ENCODE measurements around the gene STPG3.
A peak's percentile ranks its signal among the peaks of the same experiment; 100 is the strongest.
"Not testable (repeated sequence)": the region's sequence is repeated elsewhere in the genome, so short reads cannot be mapped to it uniquely, and the experiment has no call there.

STPG3 gene

DNA sequence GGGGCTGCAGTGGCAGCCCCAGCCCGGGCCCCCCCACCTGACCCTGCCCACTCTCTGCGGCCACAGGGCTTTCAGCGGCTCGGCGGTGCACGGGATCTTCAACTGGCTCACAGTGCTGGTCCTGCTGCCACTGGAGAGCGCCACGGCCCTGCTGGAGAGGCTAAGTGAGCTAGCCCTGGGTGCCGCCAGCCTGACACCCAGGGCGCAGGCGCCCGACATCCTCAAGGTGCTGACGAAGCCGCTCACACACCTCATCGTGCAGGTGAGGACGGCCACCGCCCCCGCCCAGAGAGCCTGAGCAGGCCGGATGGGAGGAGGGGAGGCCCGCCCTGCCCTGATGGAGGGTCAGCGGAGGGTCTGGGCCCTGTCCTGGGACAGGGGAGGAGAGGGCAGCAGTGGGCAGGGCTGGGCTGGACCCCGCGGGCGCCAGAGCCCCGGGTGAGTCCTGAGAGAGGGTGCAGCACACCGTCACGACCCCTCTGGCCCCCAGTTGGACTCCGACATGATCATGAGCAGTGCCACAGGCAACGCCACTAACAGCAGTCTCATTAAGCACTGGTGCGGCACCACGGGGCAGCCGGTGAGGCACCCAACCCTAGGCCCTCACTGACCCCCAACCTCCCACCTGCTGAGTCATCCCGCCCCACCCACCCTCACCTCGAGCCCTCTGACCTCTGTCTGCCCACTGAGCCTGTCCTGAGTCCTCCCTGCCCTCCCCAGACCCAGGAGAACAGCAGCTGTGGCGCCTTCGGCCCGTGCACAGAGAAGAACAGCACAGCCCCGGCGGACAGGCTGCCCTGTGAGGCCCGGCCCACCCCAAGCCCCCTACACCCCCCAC is 17.7 kb upstream of the STPG3 start:
- DNase-seq (ENCODE audit: low read depth in 2 of 2) = no peak

DNA sequence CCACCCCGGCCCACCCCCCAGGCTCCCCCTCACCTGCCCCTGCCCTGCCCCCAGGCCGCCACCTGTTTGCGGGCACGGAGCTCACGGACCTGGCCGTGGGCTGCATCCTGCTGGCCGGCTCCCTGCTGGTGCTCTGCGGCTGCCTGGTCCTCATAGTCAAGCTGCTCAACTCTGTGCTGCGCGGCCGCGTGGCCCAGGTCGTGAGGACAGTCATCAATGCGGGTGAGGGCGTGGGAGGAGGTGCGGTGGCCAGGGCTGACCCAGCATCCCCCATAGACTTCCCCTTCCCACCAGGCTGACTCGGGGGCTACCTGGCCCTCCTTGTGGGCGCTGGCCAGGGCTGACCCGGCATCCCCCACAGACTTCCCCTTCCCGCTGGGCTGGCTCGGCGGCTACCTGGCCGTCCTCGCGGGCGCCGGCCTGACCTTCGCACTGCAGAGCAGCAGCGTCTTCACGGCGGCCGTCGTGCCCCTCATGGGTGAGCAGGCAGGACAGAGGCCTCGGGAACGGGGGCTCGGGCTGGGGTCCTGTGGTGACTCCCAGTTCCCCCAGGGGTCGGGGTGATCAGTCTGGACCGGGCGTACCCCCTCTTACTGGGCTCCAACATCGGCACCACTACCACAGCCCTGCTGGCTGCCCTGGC is 16.9 kb upstream of the STPG3 start:
- DNase-seq (ENCODE audit: low read depth in 2 of 2) = no peak

GRCh38 chr9:137234758-137235423 is 16.2 kb upstream of the STPG3 start:
- DNase-seq (ENCODE audit: low read depth in 2 of 2) = no peak

GRCh38 chr9:137235424-137236237 is 15.5 kb upstream of the STPG3 start:
- DNase-seq (ENCODE audit: low read depth in 2 of 2) = no peak

DNA sequence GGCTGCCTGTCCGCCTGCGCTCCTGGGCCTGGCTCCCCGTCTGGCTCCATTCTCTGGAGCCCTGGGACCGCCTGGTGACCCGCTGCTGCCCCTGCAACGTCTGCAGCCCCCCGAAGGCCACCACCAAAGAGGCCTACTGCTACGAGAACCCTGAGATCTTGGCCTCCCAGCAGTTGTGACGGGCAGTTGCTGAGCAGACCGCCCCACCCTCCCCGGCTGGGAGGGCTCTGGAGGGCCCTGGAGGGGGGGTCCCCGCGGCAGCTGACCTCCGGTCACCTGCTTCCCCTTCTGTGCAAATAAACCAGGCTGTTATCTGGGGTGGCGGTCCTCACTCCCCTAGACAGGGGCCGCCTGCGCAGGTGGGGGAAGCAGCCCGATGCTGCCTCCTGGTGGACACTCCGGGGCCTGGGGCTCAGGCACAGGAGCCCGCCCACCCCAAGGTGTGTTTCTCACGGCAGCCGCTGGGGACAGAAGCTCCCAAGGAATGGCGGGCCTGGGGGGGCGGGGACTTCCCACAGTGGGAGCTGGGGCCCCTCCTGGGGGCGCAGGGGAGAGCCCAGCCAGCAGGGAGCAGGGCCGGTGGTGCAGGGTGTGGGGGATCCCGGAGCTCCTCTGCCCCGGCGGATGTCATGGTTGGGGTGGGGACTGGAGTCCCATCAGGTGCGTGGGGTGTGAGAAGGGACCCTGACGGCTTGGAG is 14.7 kb upstream of the STPG3 start:
- DNase-seq (ENCODE audit: low read depth in 2 of 2) = peak; percentile 76 to 88

- no peak for DNase-seq (ENCODE audit: low read depth in 2 of 2)
Measured at GRCh38 chr9:137236936-137237421, 14.1 kb upstream of the STPG3 start.

DNA sequence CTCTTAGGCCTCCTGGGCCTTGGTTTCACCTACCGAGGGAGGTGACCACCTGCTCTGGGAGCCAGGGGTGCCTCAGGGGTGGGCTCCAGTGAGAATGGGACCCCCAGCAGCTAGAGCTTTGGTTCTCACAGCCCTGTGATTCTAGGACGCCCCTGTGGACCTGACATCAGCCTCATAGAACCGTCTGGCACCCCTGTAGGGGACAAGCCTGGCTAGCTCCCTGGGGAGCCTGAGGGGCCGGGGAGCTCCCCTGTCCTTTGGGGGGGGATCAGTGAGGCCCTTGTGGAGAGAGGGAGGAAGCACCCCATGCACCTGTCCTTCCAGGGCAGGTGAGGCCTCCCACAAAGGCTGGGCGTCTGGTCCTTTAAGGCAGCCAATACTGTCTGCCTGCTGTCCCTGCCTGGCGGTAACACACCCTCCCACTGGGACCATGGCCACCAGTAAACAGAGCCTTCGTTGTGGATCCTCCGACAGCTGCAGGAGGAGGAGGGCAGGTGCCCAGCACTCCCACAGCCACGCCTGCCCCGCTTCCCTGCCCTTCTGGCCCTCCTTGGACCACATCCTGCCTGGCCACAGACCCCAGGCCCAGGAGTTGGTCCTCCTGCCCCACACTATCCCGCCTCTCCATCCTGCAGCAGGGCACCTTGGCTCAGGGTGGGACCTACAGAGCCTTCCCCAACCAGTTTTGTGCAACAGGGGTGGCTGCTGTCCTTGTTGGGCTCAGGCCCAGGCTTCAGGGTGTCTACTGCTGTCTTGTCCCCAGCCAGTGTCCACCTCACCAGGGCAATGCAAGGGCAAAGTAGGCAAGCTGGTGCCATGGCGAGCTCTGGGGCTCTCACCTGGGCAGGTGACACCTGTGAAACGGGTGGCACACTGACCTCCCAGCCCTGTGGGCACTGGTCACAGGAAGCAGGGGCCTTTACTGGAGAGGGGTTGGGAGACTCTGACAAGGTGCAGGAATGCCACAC is 13.0 kb upstream of the STPG3 start:
- no peak for DNase-seq (ENCODE audit: low read depth in 2 of 2)

DNA sequence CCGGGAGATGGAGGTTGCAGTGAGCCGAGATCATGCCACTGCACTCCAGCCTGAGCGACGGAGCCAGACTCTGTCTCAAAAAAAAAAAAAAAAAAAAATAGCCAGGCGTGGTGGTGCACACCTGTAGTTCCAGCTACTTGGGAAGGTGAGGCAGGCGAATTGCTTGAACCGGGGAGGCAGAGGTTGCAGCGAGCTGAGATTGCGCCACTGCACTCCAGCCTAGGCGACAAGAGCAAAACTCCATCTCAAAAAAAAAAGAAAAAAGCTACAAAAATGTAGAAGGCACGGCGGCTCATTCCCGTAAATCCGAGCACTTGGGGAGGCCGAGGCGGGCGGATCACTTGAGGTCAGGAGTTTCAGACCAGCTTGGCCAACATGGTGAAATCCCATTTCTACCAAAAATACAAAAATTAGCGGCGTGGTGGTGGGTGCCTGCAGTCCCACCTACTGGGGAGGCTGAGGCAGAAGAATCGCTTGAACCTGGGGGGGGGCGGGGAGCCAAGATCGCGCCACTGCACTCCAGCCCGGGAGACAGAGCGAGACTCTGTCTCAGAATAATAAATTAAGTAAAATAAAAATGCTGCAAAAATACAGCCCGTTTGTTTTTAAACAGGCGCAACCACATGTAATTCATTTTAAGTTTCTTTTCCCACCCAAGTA is 11.4 kb upstream of the STPG3 start:
- DNase-seq (ENCODE audit: low read depth in 2 of 2) = not testable (repeated sequence)

GRCh38 chr9:137240318-137240840 is 10.7 kb upstream of the STPG3 start:
- DNase-seq (ENCODE audit: low read depth in 2 of 2) = peak in 1 of 2 donors; percentile 48

- DNase-seq (ENCODE audit: low read depth in 2 of 2) = peak; percentile 95 to 98
Measured at GRCh38 chr9:137240841-137241489, 10.1 kb upstream of the STPG3 start, which contains the start of gene TUBB4B. Gene TUBB4B (plus strand): TSS chr9:137241287. CDS start chr9:137241361, 74 bp downstream.

DNA sequence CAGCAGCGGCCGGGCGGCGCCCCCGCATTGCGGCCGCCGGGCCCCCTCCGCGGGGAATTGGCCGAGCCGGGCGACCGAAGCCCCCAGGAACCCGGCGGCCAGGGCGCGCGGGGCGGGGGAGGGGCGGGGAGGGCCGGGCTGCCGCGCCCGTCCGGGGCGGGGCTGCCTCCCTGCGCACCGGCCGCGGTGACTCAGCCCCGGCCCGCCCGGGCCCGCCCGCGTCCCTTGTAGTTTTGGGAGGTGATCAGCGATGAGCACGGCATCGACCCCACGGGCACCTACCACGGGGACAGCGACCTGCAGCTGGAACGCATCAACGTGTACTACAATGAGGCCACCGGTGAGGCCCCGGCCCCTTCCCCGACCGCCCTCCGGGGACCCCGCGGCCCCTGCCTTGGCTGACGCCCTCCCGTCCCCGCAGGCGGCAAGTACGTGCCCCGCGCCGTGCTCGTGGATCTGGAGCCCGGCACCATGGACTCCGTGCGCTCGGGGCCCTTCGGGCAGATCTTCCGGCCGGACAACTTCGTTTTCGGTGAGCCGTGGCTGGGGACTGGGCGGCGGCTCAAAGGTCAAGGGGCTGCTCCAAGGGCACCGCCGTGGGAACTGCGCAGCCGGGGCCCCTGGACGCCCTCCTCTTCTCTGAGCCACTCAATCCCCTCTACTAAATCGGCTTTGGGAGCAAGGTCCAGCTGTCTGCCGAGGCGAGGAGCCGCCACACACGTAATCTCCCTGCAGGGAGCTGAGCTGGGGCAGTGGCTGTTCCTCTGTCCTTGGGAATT is 9.4 kb upstream of the STPG3 start:
- peak; percentile 41 to 61 for DNase-seq (ENCODE audit: low read depth in 2 of 2)

GRCh38 chr9:137242269-137243203 is 8.6 kb upstream of the STPG3 start:
- DNase-seq (ENCODE audit: low read depth in 2 of 2) = no peak

DNA sequence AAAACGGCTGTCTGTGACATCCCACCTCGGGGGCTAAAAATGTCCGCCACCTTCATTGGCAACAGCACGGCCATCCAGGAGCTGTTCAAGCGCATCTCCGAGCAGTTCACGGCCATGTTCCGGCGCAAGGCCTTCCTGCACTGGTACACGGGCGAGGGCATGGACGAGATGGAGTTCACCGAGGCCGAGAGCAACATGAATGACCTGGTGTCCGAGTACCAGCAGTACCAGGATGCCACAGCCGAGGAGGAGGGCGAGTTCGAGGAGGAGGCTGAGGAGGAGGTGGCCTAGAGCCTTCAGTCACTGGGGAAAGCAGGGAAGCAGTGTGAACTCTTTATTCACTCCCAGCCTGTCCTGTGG is 7.8 kb upstream of the STPG3 start:
- not testable (repeated sequence) for DNase-seq (ENCODE audit: low read depth in 2 of 2)

DNA sequence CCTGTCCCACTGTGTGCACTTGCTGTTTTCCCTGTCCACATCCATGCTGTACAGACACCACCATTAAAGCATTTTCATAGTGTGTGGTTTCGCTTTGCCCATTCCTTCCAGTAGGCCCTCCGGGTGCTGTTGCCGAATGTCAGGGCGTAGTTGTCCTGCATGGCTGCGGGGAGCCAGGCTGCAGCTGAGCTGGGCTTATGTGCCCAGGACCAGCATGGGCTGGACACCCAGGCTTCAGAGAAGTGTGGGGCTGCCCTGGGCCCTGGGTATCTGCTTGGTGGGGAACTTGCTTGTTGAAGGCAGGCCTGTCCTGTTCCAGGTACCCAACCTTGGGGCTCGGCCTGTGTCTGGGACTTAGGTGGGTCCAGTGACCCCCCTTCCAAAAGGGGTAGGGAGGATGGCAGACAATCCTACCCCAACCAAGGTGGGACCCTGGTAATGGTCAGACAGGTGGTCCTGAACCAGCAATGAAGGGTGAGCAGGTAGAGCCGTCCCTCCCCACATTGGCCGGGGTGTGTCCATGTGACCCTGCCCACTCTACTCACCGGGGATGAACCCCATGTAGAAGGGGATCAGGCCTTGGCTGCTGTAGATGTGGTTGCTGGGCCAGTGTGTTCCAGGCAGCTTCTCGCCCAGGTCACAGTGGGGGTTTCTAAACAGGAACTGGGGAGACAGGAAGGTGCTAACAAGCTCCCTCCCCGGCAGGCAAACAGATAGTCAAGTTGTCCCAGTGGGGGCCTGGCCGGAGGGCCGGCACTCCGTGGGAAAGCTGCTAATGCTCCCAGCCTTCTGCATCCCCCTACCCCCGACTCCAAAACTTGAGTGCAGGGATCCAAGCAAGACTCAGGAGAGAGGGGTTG is 7.2 kb upstream of the STPG3 start:
- DNase-seq (ENCODE audit: low read depth in 2 of 2) = no peak

Data from stimulated activated CD8-positive, alpha-beta memory T cell treated with anti-CD3 and anti-CD28 coated beads, Interleukin-2, amount 100 ng/mL, for 1 hour (primary cell).